ENCODE data around the gene UCK1.
"Not testable (repeated sequence)": the region's sequence is repeated elsewhere in the genome, so short reads cannot be mapped to it uniquely, and the experiment has no call there.

The UCK1 gene

GRCh38 chr9:131554087-131554842 lies 23.2 kb upstream of the UCK1 start:
- no peak for DNase-seq (ENCODE audit: low read depth)

- DNase-seq (ENCODE audit: low read depth), result no peak
Observed at GRCh38 chr9:131552030-131552429, 21.0 kb upstream of the UCK1 start.

- DNase-seq (ENCODE audit: low read depth), result not testable (repeated sequence)
Observed at GRCh38 chr9:131550465-131550864, 19.4 kb upstream of the UCK1 start.

GRCh38 chr9:131549186-131549585 lies 18.1 kb upstream of the UCK1 start:
- DNase-seq (ENCODE audit: low read depth), result not testable (repeated sequence)

GRCh38 chr9:131546336-131547084 lies 15.4 kb upstream of the UCK1 start:
- DNase-seq (ENCODE audit: low read depth), result no peak

GRCh38 chr9:131545786-131546335 lies 14.8 kb upstream of the UCK1 start:
- no peak for DNase-seq (ENCODE audit: low read depth)

- no peak for DNase-seq (ENCODE audit: low read depth)
Observed at GRCh38 chr9:131545003-131545785, 14.1 kb upstream of the UCK1 start, which contains the start of gene PRRT1B. Gene PRRT1B, plus strand, starts transcription at chr9:131545523. Its CDS starts 93 bp downstream, at chr9:131545616.

- no peak for DNase-seq (ENCODE audit: low read depth)
Observed at GRCh38 chr9:131543141-131543540, 12.1 kb upstream of the UCK1 start.

- no peak for DNase-seq (ENCODE audit: low read depth)
Observed at GRCh38 chr9:131539223-131539923, 8.3 kb upstream of the UCK1 start.

GRCh38 chr9:131537946-131538345 lies 6.9 kb upstream of the UCK1 start:
- DNase-seq (ENCODE audit: low read depth), result no peak

GRCh38 chr9:131534721-131535237 lies 3.7 kb upstream of the UCK1 start:
- no peak for DNase-seq (ENCODE audit: low read depth)

GRCh38 chr9:131530546-131530919 lies 530 bp downstream of the UCK1 start:
- no peak for DNase-seq (ENCODE audit: low read depth)

- DNase-seq (ENCODE audit: low read depth), result no peak
Observed at GRCh38 chr9:131529597-131530545, 1.2 kb downstream of the UCK1 start.

GRCh38 chr9:131528886-131529505 lies 2.1 kb downstream of the UCK1 start:
- DNase-seq (ENCODE audit: low read depth), result no peak

- no peak for DNase-seq (ENCODE audit: low read depth)
Observed at GRCh38 chr9:131528186-131528585, 2.9 kb downstream of the UCK1 start.

- no peak for DNase-seq (ENCODE audit: low read depth)
Observed at GRCh38 chr9:131525643-131526565, 5.2 kb downstream of the UCK1 start.

GRCh38 chr9:131524665-131525315 lies 6.3 kb downstream of the UCK1 start:
- no peak for DNase-seq (ENCODE audit: low read depth)

Data from activated T-helper 9 cell treated with anti-CD3 and anti-CD28 coated beads, Interleukin-2, amount 50 U/mL, for 16 hours (primary cell).